ENCODE data around the gene GTF3C1.
"Not testable (repeated sequence)": the region's sequence is repeated elsewhere in the genome, so short reads cannot be mapped to it uniquely, and the experiment has no call there.

Gene GTF3C1

GRCh38 chr16:27585200-27585599 is 35.5 kb upstream of the GTF3C1 start:
- Histone ChIP-seq H3K9me3 (ENCODE audit: control insufficient read depth in 1 of 2, low read length in 2 of 2) (peaks cover 0 to 4% of the 10 kb centered on the region in 2 donors), H3K4me3 (ENCODE audit: low read depth in 1 of 2, low read length in 2 of 2) (no peak overlapping the region), H3K4me1 (ENCODE audit: control insufficient read depth in 1 of 2, insufficient read depth in 2 of 2, low read length in 2 of 2) (no peaks in the 10 kb centered on the region), H3K27ac (ENCODE audit: low read length) (no peak overlapping the region), H3K36me3 (ENCODE audit: control insufficient read depth in 1 of 2, insufficient read depth in 2 of 2, low read length in 2 of 2) (peaks cover 8 to 12% of the 10 kb centered on the region in 2 donors), H3K27me3 (ENCODE audit: low read depth, low read length) (no peaks in the 10 kb centered on the region)

- H3K9me3 ChIP-seq (ENCODE audit: control insufficient read depth in 1 of 2, low read length in 2 of 2), result no peaks in the 10 kb centered on the region
- H3K36me3 ChIP-seq (ENCODE audit: control insufficient read depth in 1 of 2, insufficient read depth in 2 of 2, low read length in 2 of 2), result peaks cover 8 to 12% of the 10 kb centered on the region in 2 donors
- H3K27ac ChIP-seq (ENCODE audit: low read length), result no peak overlapping the region
- H3K4me1 ChIP-seq (ENCODE audit: control insufficient read depth in 1 of 2, insufficient read depth in 2 of 2, low read length in 2 of 2), result no peaks in the 10 kb centered on the region
- H3K27me3 ChIP-seq (ENCODE audit: low read depth, low read length), result no peaks in the 10 kb centered on the region
- no peak overlapping the region for H3K4me3 ChIP-seq (ENCODE audit: low read depth in 1 of 2, low read length in 2 of 2)
Measured at GRCh38 chr16:27583634-27584033, 33.9 kb upstream of the GTF3C1 start.

DNA sequence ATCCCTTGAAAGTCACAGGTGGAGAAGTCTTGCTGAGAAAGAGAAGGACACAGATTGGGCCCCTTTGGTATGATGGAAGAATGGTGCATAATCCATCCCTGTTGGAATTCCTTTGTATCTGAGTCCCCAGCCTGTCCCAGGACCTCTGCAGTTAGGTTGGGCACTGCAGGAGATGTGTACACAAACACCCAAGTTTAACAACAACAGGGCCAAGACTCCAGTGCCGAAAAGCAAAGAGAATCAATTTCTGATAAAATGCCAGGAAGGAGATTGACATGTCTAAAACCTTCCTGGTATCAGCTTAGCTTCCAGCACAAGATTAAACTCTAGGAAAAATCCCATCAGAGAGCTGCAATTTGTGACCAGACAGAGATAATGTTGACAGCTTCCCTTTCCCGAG is 33.2 kb upstream of the GTF3C1 start:
- Histone ChIP-seq H3K9me3 (ENCODE audit: control insufficient read depth in 1 of 2, low read length in 2 of 2) (no peaks in the 10 kb centered on the region), H3K4me3 (ENCODE audit: low read depth in 1 of 2, low read length in 2 of 2) (no peak overlapping the region), H3K27ac (ENCODE audit: low read length) (no peak overlapping the region), H3K4me1 (ENCODE audit: control insufficient read depth in 1 of 2, insufficient read depth in 2 of 2, low read length in 2 of 2) (no peaks in the 10 kb centered on the region), H3K36me3 (ENCODE audit: control insufficient read depth in 1 of 2, insufficient read depth in 2 of 2, low read length in 2 of 2) (peaks cover 8 to 12% of the 10 kb centered on the region in 2 donors), H3K27me3 (ENCODE audit: low read depth, low read length) (no peaks in the 10 kb centered on the region)

- Histone ChIP-seq H3K36me3 (ENCODE audit: control insufficient read depth in 1 of 2, insufficient read depth in 2 of 2, low read length in 2 of 2) (peaks cover 7 to 9% of the 10 kb centered on the region in 2 donors), H3K27ac (ENCODE audit: low read length) (no peak overlapping the region), H3K27me3 (ENCODE audit: low read depth, low read length) (no peaks in the 10 kb centered on the region), H3K9me3 (ENCODE audit: control insufficient read depth in 1 of 2, low read length in 2 of 2) (no peaks in the 10 kb centered on the region), H3K4me3 (ENCODE audit: low read depth in 1 of 2, low read length in 2 of 2) (no peak overlapping the region), H3K4me1 (ENCODE audit: control insufficient read depth in 1 of 2, insufficient read depth in 2 of 2, low read length in 2 of 2) (no peaks in the 10 kb centered on the region)
Measured at GRCh38 chr16:27579087-27579980, 29.6 kb upstream of the GTF3C1 start.

DNA sequence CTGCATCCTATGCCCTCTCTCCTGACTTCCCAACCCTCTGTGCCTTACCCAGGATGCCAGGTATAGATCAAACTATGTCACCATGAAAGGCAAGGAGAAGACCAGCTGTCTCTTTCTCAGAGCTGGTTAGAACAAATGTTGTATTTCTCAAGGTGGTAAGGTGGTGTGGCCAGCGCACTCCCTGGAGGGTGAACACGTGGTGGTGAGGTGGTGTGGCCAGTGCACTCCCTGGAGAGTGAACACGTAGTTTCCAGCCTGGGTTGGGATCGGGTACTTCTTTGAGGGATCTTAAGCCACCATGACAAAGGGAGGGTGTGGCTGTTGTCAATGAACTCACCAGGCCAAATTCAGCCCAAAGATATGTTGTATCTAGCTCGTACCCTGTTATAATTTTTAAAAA is 27.0 kb upstream of the GTF3C1 start:
- no peak overlapping the region for H3K4me3 ChIP-seq (ENCODE audit: low read depth in 1 of 2, low read length in 2 of 2)
- H3K27me3 ChIP-seq (ENCODE audit: low read depth, low read length), result no peaks in the 10 kb centered on the region
- H3K36me3 ChIP-seq (ENCODE audit: control insufficient read depth in 1 of 2, insufficient read depth in 2 of 2, low read length in 2 of 2), result peaks cover 0 to 4% of the 10 kb centered on the region in 2 donors
- no peaks in the 10 kb centered on the region for H3K9me3 ChIP-seq (ENCODE audit: control insufficient read depth in 1 of 2, low read length in 2 of 2)
- H3K4me1 ChIP-seq (ENCODE audit: control insufficient read depth in 1 of 2, insufficient read depth in 2 of 2, low read length in 2 of 2), result no peaks in the 10 kb centered on the region
- no peak overlapping the region for H3K27ac ChIP-seq (ENCODE audit: low read length)

GRCh38 chr16:27572711-27573110 is 23.0 kb upstream of the GTF3C1 start:
- Histone ChIP-seq H3K9me3 (ENCODE audit: control insufficient read depth in 1 of 2, low read length in 2 of 2) (no peaks in the 10 kb centered on the region), H3K27me3 (ENCODE audit: low read depth, low read length) (no peaks in the 10 kb centered on the region), H3K4me1 (ENCODE audit: control insufficient read depth in 1 of 2, insufficient read depth in 2 of 2, low read length in 2 of 2) (no peaks in the 10 kb centered on the region), H3K27ac (ENCODE audit: low read length) (no peak overlapping the region), H3K4me3 (ENCODE audit: low read depth in 1 of 2, low read length in 2 of 2) (no peak overlapping the region), H3K36me3 (ENCODE audit: control insufficient read depth in 1 of 2, insufficient read depth in 2 of 2, low read length in 2 of 2) (peaks cover 0 to 4% of the 10 kb centered on the region in 2 donors)

GRCh38 chr16:27571433-27572326 is 22.0 kb upstream of the GTF3C1 start:
- H3K9me3 ChIP-seq (ENCODE audit: control insufficient read depth in 1 of 2, low read length in 2 of 2), result no peaks in the 10 kb centered on the region
- H3K36me3 ChIP-seq (ENCODE audit: control insufficient read depth in 1 of 2, insufficient read depth in 2 of 2, low read length in 2 of 2), result peaks cover 0 to 4% of the 10 kb centered on the region in 2 donors
- no peaks in the 10 kb centered on the region for H3K27me3 ChIP-seq (ENCODE audit: low read depth, low read length)
- H3K4me3 ChIP-seq (ENCODE audit: low read depth in 1 of 2, low read length in 2 of 2), result no peak overlapping the region
- H3K4me1 ChIP-seq (ENCODE audit: control insufficient read depth in 1 of 2, insufficient read depth in 2 of 2, low read length in 2 of 2), result no peaks in the 10 kb centered on the region
- H3K27ac ChIP-seq (ENCODE audit: low read length), result no peak overlapping the region

- not testable (repeated sequence) for H3K36me3 ChIP-seq (ENCODE audit: control insufficient read depth in 1 of 2, insufficient read depth in 2 of 2, low read length in 2 of 2); H3K4me3 ChIP-seq (ENCODE audit: low read depth in 1 of 2, low read length in 2 of 2); H3K27ac ChIP-seq (ENCODE audit: low read length); H3K9me3 ChIP-seq (ENCODE audit: control insufficient read depth in 1 of 2, low read length in 2 of 2); H3K4me1 ChIP-seq (ENCODE audit: control insufficient read depth in 1 of 2, insufficient read depth in 2 of 2, low read length in 2 of 2); H3K27me3 ChIP-seq (ENCODE audit: low read depth, low read length)
Measured at GRCh38 chr16:27570986-27571385, 21.3 kb upstream of the GTF3C1 start.

- Histone ChIP-seq H3K4me1 (ENCODE audit: control insufficient read depth in 1 of 2, insufficient read depth in 2 of 2, low read length in 2 of 2) (no peaks in the 10 kb centered on the region), H3K27me3 (ENCODE audit: low read depth, low read length) (no peaks in the 10 kb centered on the region), H3K27ac (ENCODE audit: low read length) (no peak overlapping the region), H3K4me3 (ENCODE audit: low read depth in 1 of 2, low read length in 2 of 2) (no peak overlapping the region), H3K9me3 (ENCODE audit: control insufficient read depth in 1 of 2, low read length in 2 of 2) (no peaks in the 10 kb centered on the region), H3K36me3 (ENCODE audit: control insufficient read depth in 1 of 2, insufficient read depth in 2 of 2, low read length in 2 of 2) (no peaks in the 10 kb centered on the region)
Measured at GRCh38 chr16:27568077-27568476, 18.4 kb upstream of the GTF3C1 start.

- Histone ChIP-seq H3K36me3 (ENCODE audit: control insufficient read depth in 1 of 2, insufficient read depth in 2 of 2, low read length in 2 of 2) (no peaks in the 10 kb centered on the region), H3K4me1 (ENCODE audit: control insufficient read depth in 1 of 2, insufficient read depth in 2 of 2, low read length in 2 of 2) (no peaks in the 10 kb centered on the region), H3K4me3 (ENCODE audit: low read depth in 1 of 2, low read length in 2 of 2) (no peak overlapping the region), H3K27ac (ENCODE audit: low read length) (no peak overlapping the region), H3K27me3 (ENCODE audit: low read depth, low read length) (no peaks in the 10 kb centered on the region), H3K9me3 (ENCODE audit: control insufficient read depth in 1 of 2, low read length in 2 of 2) (no peaks in the 10 kb centered on the region)
Measured at GRCh38 chr16:27566417-27566816, 16.7 kb upstream of the GTF3C1 start.

- no peaks in the 10 kb centered on the region for H3K4me1 ChIP-seq (ENCODE audit: control insufficient read depth in 1 of 2, insufficient read depth in 2 of 2, low read length in 2 of 2)
- H3K27me3 ChIP-seq (ENCODE audit: low read depth, low read length), result no peaks in the 10 kb centered on the region
- H3K4me3 ChIP-seq (ENCODE audit: low read depth in 1 of 2, low read length in 2 of 2), result no peak overlapping the region
- no peak overlapping the region for H3K27ac ChIP-seq (ENCODE audit: low read length)
- H3K36me3 ChIP-seq (ENCODE audit: control insufficient read depth in 1 of 2, insufficient read depth in 2 of 2, low read length in 2 of 2), result no peaks in the 10 kb centered on the region
- no peaks in the 10 kb centered on the region for H3K9me3 ChIP-seq (ENCODE audit: control insufficient read depth in 1 of 2, low read length in 2 of 2)
Measured at GRCh38 chr16:27564224-27564623, 14.5 kb upstream of the GTF3C1 start.

Data from muscle layer of duodenum (tissue), 2 donors.